AG09309 (cell line): ENCODE measurements around the gene COQ8A.

ENCODE experiments used
- DNase-seq: peaks from one replicate; pipeline ENCODE4 v3.0.0-alpha.2; 2010; ENCODE audit warnings: low read depth
- H3K4me3 ChIP-seq: 2 replicates; pipeline ENCODE4 v1.5.1; 2011; ENCODE audit warnings: mild to moderate bottlenecking, low read depth, low read length, moderate library complexity; ENCODE audit not compliant: control insufficient read depth
- TF ChIP-seq, protein P1 (sequence below): IDR thresholded peaks from 2 replicates; pipeline ENCODE4 v1.5.1; 2011; ENCODE audit warnings: mild to moderate bottlenecking, low read depth, low read length, inconsistent platforms; ENCODE audit not compliant: insufficient read depth, control insufficient read depth; ENCODE audit errors: missing control alignments

COQ8A gene

DNA sequence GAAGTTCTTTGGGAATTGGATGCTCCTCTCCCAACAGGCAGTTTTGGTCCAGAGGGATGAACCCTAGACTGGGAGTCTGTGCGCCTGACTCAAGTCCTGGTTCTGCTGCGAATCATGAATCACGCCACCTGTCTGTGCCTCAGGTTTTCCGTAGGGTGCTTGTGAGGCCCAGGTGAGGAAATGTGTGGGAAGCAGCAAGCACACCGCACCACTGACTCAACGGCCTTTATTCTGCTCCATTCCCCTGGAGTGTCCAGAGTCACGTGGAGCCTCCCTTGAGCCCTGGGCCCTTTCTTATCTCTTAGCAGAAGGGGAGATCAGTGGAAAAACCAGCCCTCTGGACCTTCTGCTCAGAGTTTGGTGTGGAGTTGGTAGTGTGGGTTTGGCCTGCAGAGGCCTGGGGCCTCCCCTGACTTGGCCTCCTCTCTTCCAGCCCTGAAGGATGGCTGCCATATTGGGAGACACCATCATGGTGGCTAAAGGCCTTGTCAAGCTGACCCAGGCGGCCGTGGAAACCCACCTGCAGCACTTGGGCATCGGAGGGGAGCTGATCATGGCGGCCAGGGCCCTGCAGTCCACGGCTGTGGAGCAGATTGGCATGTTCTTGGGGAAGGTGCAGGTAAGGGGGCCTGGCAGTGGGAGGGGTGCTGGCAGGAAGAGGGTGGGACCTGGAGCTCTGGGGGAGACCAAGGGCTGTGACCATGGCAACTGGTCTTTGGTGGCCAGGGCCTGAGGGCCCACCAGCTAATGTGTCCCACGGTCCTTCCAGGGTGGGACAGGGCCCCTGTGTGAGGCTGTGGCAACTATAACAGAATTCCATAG is 21.1 kb downstream of the COQ8A start:
- no peak overlapping the region for H3K4me3 ChIP-seq
- no peak for DNase-seq
- TF ChIP-seq, protein P1, sequence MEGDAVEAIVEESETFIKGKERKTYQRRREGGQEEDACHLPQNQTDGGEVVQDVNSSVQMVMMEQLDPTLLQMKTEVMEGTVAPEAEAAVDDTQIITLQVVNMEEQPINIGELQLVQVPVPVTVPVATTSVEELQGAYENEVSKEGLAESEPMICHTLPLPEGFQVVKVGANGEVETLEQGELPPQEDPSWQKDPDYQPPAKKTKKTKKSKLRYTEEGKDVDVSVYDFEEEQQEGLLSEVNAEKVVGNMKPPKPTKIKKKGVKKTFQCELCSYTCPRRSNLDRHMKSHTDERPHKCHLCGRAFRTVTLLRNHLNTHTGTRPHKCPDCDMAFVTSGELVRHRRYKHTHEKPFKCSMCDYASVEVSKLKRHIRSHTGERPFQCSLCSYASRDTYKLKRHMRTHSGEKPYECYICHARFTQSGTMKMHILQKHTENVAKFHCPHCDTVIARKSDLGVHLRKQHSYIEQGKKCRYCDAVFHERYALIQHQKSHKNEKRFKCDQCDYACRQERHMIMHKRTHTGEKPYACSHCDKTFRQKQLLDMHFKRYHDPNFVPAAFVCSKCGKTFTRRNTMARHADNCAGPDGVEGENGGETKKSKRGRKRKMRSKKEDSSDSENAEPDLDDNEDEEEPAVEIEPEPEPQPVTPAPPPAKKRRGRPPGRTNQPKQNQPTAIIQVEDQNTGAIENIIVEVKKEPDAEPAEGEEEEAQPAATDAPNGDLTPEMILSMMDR: no peak

DNA sequence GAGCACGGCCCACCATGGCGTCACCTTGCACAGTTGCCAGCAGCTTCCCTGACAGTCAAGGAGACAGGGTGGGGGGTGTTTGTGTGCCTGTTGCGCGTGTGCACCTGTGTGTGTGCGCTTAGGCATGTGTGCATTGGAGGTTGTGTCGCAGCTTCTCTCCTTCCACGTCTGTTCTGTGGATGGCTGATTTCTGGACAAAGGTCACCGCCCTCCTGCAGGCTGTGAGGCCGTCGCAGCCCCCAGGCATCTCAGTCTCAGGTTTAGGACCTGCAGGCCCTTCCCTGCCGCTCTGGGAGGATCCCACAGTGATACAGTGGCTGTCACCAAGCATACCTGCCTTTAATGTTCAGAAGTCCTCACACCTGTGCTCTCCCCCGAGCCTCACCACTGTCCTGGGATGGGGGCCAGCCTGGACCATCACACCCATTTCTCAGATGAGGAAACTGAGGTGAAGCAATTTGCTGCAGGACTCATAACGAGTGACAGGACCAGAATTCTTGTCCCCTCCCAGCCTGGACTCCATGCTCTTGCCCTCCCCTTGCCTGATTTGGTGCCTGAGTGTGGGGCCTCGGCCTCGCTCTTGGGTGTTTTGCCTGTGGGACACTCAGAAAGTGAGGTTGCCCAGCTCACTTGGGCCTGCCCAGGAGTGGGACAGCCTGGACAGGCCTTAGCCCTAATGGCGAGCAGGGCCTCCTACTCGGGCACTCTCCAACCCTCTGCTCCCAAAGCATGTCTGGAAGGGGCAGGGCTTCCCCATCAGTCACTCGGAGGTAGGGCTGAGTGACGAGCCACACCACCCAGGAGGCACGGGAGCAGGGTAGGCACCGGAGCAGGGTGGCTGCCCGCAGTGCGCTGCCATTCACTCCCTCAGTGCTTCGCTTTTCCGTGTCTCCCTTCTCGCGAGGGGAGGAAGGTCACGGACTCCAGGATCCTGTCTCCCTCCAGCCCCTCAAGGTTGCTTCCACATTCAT is 22.6 kb downstream of the COQ8A start:
- DNase-seq: no peak
- TF ChIP-seq, protein P1: no peak
- H3K4me3 ChIP-seq: no peak overlapping the region

GRCh38 chr1:226964068-226964425 is 24.0 kb downstream of the COQ8A start:
- H3K4me3 ChIP-seq: no peak overlapping the region
- DNase-seq: no peak
- TF ChIP-seq, protein P1: no peak

DNA sequence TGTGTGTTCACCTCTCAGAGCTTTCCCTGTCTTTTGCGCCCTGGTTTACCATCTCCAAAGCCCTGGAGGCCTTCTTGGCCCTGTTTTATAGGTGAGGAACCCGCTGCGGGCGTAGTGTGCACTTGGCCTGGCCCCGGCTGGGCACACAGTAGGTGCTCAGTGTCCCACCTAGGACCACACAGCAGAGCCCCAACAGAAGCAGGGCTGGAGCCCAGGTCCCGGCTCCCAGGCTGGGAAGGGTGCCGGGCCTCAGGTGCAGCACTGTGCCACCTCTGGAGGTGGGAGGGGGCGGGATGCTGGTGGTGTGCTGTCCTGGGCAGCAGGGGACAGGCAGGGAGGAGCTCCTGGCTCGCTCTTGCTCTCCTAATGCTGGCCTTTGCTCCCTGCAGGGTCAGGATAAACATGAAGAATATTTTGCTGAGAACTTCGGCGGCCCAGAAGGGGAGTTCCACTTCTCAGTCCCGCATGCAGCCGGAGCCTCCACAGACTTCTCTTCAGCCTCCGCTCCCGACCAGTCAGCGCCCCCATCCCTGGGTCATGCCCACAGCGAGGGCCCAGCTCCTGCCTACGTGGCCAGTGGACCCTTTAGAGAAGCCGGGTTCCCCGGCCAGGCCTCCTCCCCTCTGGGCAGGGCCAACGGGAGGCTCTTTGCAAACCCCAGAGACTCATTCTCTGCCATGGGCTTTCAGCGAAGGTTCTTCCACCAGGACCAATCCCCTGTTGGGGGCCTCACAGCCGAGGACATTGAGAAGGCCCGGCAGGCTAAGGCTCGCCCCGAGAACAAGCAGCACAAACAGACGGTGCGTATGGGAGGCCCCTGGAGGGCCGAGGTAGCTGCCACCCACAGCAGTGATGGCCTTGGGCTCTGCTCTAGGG is 24.8 kb downstream of the COQ8A start:
- no peak overlapping the region for H3K4me3 ChIP-seq
- TF ChIP-seq, protein P1: no peak
- no peak for DNase-seq

- TF ChIP-seq, protein P1: no peak
- no peak overlapping the region for H3K4me3 ChIP-seq
- no peak for DNase-seq
Measured at GRCh38 chr1:226965581-226966440, 25.7 kb downstream of the COQ8A start.

DNA sequence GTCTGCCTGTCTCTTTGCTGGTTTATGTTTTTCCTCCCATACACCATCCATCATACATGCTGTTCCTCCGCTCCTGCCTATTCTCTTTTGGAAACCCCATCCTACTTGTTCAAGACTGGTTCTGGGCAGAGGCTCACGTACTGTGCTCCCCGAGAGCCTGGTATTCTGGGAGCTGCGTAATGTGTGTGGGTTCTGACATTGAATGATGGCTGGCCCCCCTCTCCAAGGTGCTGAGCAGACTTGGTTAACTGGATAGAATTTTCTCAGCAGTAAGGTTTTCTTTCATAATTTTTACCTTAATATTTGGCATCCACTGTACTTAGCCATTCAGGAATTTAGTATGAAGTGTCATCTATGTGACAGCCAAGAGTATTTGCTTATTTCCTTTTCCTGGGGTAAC is 26.6 kb downstream of the COQ8A start:
- DNase-seq: no peak
- H3K4me3 ChIP-seq: no peak overlapping the region
- TF ChIP-seq, protein P1: no peak
